Fibroblast of upper back skin (primary cell): Measurements from ENCODE around the gene CR2.
"Not testable (repeated sequence)": the region's sequence is repeated elsewhere in the genome, so short reads cannot be mapped to it uniquely, and the experiment has no call there.

ENCODE experiments used
- DNase-seq: peaks from one replicate; pipeline ENCODE4 v3.0.0-alpha.2; 2013

The CR2 gene

GRCh38 chr1:207454046-207454964 is at the start of gene CR2:
Gene CR2, plus strand, starts transcription at chr1:207454328. Its CDS starts 91 bp downstream, at chr1:207454419.
- DNase-seq, result no peak

DNA sequence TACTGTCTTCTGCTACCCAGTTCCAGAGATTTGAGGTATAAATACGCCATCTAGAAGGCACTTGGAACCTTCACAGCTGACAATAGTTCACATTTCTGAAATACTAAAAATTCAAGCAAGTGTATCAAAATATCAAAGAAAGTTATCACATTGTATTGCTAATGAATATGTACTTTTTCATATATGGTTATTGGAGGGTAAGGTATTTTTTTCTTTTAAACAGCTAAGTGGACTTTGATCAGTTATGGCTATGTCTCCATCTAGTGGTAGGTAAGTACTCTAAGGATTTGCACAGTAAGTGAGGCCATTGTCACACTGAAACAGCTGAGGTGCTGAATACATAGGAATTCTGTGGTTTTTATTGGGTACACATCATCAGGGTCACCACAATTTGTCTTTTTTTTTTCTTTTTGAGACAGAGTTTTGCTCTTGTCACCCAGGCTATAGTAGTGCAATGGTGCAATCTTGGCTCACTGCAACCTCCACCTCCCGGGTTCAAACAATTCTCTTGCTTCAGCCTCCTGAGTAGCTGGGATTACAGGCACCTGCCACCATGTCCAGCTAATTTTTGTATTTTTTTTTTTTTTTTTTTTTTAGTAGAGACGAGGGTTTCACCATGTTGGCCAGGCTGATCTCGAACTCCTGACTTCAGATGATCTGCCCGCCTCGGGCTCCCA is 49.1 kb upstream of the CR2 start:
- peak; percentile 73 for DNase-seq

DNA sequence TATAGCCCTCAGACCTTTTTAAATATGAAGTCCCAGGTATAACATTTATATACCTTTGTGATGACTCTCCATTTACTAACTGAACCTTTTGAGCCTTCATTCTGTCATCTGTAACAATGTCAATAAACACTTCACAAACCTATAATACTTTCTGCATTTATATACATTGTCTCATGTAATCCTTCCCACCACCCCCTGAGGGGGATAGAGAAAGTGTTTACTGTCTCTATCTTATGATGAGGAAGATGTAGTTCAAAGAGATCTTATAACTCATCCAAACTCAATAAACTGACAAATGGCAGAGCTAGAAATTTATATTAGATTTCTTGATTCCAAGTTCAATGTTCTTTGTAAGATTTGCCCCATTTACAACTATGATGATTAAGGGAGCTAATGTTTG is 48.3 kb upstream of the CR2 start:
- DNase-seq, result no peak

GRCh38 chr1:207407655-207408260 is 46.4 kb upstream of the CR2 start:
- DNase-seq, result peak; percentile 19

- DNase-seq, result no peak
Measured at GRCh38 chr1:207412845-207413244, 41.3 kb upstream of the CR2 start.

GRCh38 chr1:207414606-207415108 is 39.5 kb upstream of the CR2 start:
- DNase-seq, result no peak

- DNase-seq, result no peak
Measured at GRCh38 chr1:207417076-207417475, 37.1 kb upstream of the CR2 start.

DNA sequence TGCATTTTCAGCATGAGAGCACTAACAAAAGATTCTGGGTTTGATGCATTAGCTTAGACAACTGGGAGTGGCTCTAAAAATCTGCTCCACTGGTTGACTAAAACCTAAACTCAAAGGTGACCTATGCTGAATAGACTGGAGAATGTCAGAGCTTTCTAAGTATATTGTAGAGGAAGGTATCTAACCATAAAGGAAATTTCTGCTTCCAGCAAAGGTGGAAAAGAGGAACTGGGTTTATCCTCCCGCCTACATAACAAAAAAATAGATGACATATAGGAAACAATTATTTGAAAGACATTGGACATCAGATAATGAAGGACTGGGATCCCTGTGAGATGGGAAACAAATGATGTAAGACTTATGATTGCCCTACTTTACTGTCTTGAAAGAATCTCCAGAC is 35.8 kb upstream of the CR2 start:
- no peak for DNase-seq

GRCh38 chr1:207420109-207420508 is 34.0 kb upstream of the CR2 start:
- DNase-seq, result no peak

DNA sequence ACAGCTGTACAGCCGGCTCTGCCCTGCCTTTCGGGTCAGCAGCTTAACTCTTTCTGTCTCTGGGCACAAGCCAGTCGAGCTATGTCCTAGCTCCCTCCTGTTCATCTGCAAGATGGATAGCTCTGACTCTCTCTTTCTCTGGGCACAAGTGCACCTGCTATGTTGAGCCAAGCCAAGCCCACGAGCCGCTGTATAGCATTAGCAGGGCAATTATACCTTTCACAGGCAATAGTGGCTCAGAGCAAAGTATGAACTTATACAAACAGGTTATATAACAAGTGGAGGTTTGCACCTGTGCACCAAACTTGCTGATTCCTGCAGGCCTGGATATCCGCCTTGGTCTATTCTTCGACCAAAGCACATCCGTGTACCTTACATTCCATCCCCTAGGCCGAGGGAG is 33.0 kb upstream of the CR2 start:
- DNase-seq, result no peak

GRCh38 chr1:207423560-207424292 is 30.4 kb upstream of the CR2 start:
- DNase-seq, result no peak

- no peak for DNase-seq
Measured at GRCh38 chr1:207424570-207425131, 29.5 kb upstream of the CR2 start.

DNA sequence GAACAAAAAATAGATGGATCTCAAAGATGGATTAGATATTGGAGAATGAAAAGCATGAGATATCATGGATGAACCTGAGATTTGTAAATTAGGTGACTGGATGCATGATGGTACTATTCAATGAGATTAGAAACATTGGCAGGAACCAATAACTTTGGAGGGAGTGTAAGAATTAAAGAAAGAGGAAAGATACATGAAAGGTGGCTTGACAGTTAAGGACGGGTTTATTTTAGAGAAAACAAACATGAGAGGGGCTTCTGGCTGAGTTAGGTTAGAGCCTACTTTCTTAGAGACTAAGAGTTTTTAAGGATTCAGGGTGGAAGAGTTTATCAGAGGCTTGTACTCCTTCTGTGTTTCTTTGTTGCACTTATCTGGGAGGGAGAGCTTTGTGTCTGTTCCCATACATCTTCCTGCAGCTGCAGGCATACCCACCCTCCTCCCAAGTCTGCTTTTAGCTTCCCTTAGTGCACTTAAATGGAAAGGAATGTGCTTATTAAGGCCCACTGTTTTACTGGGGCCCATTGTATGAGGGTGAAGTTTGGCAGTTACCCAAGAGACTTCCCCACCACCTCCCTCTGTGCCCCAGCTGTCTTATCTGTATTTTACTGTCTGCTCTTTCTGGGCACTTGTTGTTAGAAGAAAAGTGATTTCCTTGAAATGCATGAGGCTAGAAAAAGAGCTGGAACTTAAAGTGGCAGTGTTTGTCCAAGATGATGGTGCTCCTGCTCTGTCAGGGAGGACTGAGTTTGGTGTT is 26.1 kb upstream of the CR2 start:
- no peak for DNase-seq

- DNase-seq, result no peak
Measured at GRCh38 chr1:207428783-207429182, 25.3 kb upstream of the CR2 start.

GRCh38 chr1:207429963-207430362 is 24.2 kb upstream of the CR2 start:
- no peak for DNase-seq

DNA sequence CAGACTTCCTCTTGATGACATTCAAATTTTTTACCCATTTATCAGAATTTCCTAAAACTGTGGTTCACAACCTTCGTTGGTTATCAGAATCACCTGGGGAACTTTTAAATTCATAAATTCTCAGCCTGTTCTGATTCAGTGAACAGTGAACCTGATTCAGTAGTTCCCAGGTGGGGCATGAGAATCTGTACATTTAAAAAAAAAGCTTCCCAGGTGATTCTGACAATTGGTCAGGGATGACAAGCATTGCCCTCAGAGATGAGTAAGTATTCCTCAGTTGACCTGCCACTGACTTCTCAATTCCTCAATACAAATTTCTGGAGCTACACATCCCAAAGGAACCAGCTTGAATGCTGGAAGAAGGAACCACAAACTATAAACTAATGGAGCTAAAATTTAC is 23.5 kb upstream of the CR2 start:
- DNase-seq, result no peak

DNA sequence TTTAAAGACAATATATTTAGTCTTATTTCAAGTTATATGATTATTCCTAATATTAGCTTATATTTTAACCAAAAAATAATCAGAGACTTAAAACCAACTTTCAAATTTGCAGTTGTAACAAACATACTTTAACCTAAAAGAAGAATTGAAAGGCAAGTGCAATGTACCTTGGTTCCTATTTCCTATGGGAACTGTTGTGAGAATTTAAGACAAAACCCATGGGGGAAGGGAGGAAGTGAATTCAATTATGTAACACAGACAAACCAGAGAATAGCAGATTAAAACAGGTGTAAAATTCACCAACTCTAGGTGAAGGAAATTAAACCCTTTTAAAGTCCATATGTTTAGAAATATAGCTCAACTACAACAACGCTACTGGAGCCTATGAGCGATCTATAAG is 22.6 kb upstream of the CR2 start:
- DNase-seq, result no peak

DNA sequence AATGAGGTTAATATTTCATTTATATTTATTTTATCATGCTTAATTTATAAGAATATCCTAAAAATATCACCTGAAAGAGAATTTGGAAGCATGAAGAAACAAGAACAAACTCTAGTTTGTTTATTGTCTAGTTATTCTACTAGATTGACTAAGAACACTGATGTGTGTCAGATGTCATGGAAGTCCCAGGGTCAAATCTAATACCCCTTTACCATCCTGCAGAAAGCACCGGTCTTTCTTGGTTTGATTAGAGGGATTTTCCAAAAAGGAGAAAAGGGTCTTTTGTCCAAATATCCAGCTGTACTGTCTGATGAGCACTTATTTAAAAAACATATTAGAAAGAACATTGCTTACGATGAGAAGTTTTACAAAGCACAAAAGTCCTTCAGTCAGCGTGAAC is 20.7 kb upstream of the CR2 start:
- no peak for DNase-seq

DNA sequence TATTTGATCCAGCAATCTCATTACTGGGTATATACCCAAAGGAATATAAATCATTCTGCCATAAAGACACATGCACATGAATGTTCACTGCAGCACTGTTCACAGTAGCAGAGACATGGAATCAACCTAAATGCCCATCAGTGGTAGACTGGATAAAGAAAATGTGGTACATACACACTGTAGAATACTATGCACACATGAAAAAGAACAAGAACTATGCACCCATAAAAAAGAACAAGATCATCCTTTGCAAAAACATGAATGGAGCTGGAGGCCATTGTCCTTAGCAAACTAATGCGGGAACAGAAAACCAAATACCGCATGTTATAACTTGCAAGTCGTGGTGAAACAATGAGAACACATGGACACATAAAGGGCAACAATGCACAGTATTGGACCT is 17.4 kb upstream of the CR2 start:
- DNase-seq, result not testable (repeated sequence)

GRCh38 chr1:207440626-207441025 is 13.5 kb upstream of the CR2 start:
- DNase-seq, result no peak

- no peak for DNase-seq
Measured at GRCh38 chr1:207444514-207445217, 9.5 kb upstream of the CR2 start.
